Upper lobe of left lung (tissue), 6 donors: ENCODE data around the gene ANKS1B. TPM values are rescaled to one million over a fixed set of nuclear protein-coding genes. Genes with fewer than 3 reads are reported as not detected.

Experiments used
- ATAC-seq, 2 donors: fragments of 200-7000 bp; cut with Tn5 transposase; one replicate each; pipeline ENCODE4 v1.9.1; 2022; ENCODE audit warnings: mild to moderate bottlenecking in 2 of 2, moderate library complexity in 2 of 2; ENCODE audit not compliant: low FRiP score in 2 of 2
- DNase-seq, 2 donors: peaks; one replicate each; pipeline ENCODE4 v3.0.0-alpha.2; 2019 to 2020
- H3K27ac ChIP-seq, 4 donors: fragments of 200-600 bp; sonication (generic); one replicate each; pipeline ENCODE4 v1.5.1; 2016 to 2019
- H3K27me3 ChIP-seq, 4 donors: fragments of 200-600 bp; sonication (generic); one replicate each; pipeline ENCODE4 v1.5.1; 2017 to 2019
- H3K36me3 ChIP-seq, 4 donors: fragments of 200-600 bp; sonication (generic); one replicate each; pipeline ENCODE4 v1.5.1; 2016 to 2019
- H3K4me1 ChIP-seq, 4 donors: fragments of 200-600 bp; sonication (generic); one replicate each; pipeline ENCODE4 v1.5.1; 2018 to 2019
- H3K4me3 ChIP-seq, 4 donors: fragments of 200-600 bp; sonication (generic); one replicate each; pipeline ENCODE4 v1.5.1; 2017 to 2019; ENCODE audit warnings: mild to moderate bottlenecking in 2 of 4, moderate library complexity in 1 of 4
- H3K9me3 ChIP-seq, 4 donors: fragments of 200-600 bp; sonication (generic); one replicate each; pipeline ENCODE4 v1.5.1; 2018 to 2019
- CTCF ChIP-seq, 6 experiments: fragments of 450-650 bp in 4 of 6; fragments of 200-600 bp in 2 of 6; sonication (generic) in 2 of 6; IDR thresholded peaks; one replicate each; pipeline ENCODE4 v1.5.1; 2016 to 2019; ENCODE audit warnings: antibody characterized with exemption in 6 of 6
- EP300 ChIP-seq, 4 donors: sonication (generic); formaldehyde crosslinking; IDR thresholded peaks; one replicate each; pipeline ENCODE4 v1.5.1; 2017; ENCODE audit warnings: antibody characterized with exemption in 4 of 4, control low read depth in 2 of 4
- POLR2A ChIP-seq, 4 donors: fragments of 450-650 bp; IDR thresholded peaks; one replicate each; pipeline ENCODE4 v1.5.1; 2016 to 2017; ENCODE audit warnings: antibody characterized with exemption in 4 of 4, mild to moderate bottlenecking in 2 of 4
- POLR2AphosphoS5 ChIP-seq, 2 donors: sonication (generic); formaldehyde crosslinking; IDR thresholded peaks; one replicate each; pipeline ENCODE4 v1.5.1; 2017; ENCODE audit warnings: antibody characterized with exemption in 2 of 2
- WGBS, 2 donors: methylation state at CpG; one replicate each; pipeline ENCODE4 v1.1.5; 2017 to 2018; 5-methylcytosine and 5-hydroxymethylcytosine counted together
- total RNA-seq, 6 donors: library from RNA; depleted of rRNA in 4 of 6; stranded (reverse); fragments of >200 nt in 4 of 6; gene quantifications; one replicate each; pipeline versions ENCODE4 v1.1.0 to v1.2.1, GENCODE V29; 2016 to 2021
- donor health status: DM: no; HTN: no; CAD: no; lungs with moderate emphysema.
- donor health status: DM: no; HTN: yes; CAD: no; lungs with severe emphysema.

Gene ANKS1B
- total RNA-seq, 6 donors from 2014 or later: 5.1 to 23.7 (median 7.2) TPM

GRCh38 chr12:99119449-99119848 is 865.3 kb downstream of the ANKS1B start:
- ATAC-seq: no peak
- Histone ChIP-seq H3K27ac (no peak overlapping the region), H3K36me3 (no peaks in the 10 kb centered on the region), H3K27me3 (no peaks in the 10 kb centered on the region), H3K4me3 (no peak overlapping the region), H3K9me3 (no peaks in the 10 kb centered on the region), H3K4me1 (no peaks in the 10 kb centered on the region)
- no peak for TF ChIP-seq EP300 (IDR thresholded peaks at IDR 0.05)
- TF ChIP-seq CTCF (IDR thresholded peaks at IDR 0.05): no peak
- TF ChIP-seq POLR2A (IDR thresholded peaks at IDR 0.05): no peak
- no peak for TF ChIP-seq POLR2AphosphoS5 (IDR thresholded peaks at IDR 0.05)
- DNase-seq: no peak

- H3K36me3 ChIP-seq: no peaks in the 10 kb centered on the region
- ATAC-seq (no peak), DNase-seq (no peak)
- no peak overlapping the region for H3K27ac ChIP-seq
- TF ChIP-seq CTCF (IDR thresholded peaks at IDR 0.05): no peak
- no peak for TF ChIP-seq POLR2AphosphoS5 (IDR thresholded peaks at IDR 0.05)
- TF ChIP-seq POLR2A (IDR thresholded peaks at IDR 0.05): no peak
- no peak for TF ChIP-seq EP300 (IDR thresholded peaks at IDR 0.05)
- no peaks in the 10 kb centered on the region for H3K4me1 ChIP-seq
- H3K4me3 ChIP-seq: no peak overlapping the region
- H3K9me3 ChIP-seq: no peaks in the 10 kb centered on the region
- 44 to 58% methylated on average over 5 of the region's 5 CpGs for WGBS, 2 donors
- no peaks in the 10 kb centered on the region for H3K27me3 ChIP-seq
Measured at GRCh38 chr12:99111600-99111999, 873.1 kb downstream of the ANKS1B start.

GRCh38 chr12:99110868-99111267 is 873.9 kb downstream of the ANKS1B start:
- Histone ChIP-seq H3K4me3 (no peak overlapping the region), H3K27ac (no peak overlapping the region)

GRCh38 chr12:99110212-99110611 is 874.5 kb downstream of the ANKS1B start:
- 72 to 78% methylated on average over 2 of the region's 2 CpGs for WGBS, 2 donors
- no peak overlapping the region for H3K27ac ChIP-seq
- no peak overlapping the region for H3K4me3 ChIP-seq
- H3K36me3 ChIP-seq: no peaks in the 10 kb centered on the region
- H3K4me1 ChIP-seq: no peaks in the 10 kb centered on the region
- no peaks in the 10 kb centered on the region for H3K9me3 ChIP-seq
- no peak for DNase-seq
- H3K27me3 ChIP-seq: no peaks in the 10 kb centered on the region
- TF ChIP-seq CTCF (IDR thresholded peaks at IDR 0.05): no peak
- no peak for TF ChIP-seq EP300 (IDR thresholded peaks at IDR 0.05)
- TF ChIP-seq POLR2A (IDR thresholded peaks at IDR 0.05): no peak
- no peak for TF ChIP-seq POLR2AphosphoS5 (IDR thresholded peaks at IDR 0.05)
- no peak for ATAC-seq

More at GRCh38 chr12:99110868-99111267, 873.9 kb downstream of the ANKS1B start:
- H3K27me3 ChIP-seq: no peaks in the 10 kb centered on the region
- H3K9me3 ChIP-seq: no peaks in the 10 kb centered on the region
- ATAC-seq (no peak), DNase-seq (no peak)
- H3K36me3 ChIP-seq: no peaks in the 10 kb centered on the region
- 51 to 63% methylated on average over 3 of the region's 3 CpGs for WGBS, 2 donors
- TF ChIP-seq CTCF (IDR thresholded peaks at IDR 0.05): no peak
- no peaks in the 10 kb centered on the region for H3K4me1 ChIP-seq

- no peaks in the 10 kb centered on the region for H3K36me3 ChIP-seq
- peak in 1 of 2 donors; percentile 8 for ATAC-seq
- no peaks in the 10 kb centered on the region for H3K4me1 ChIP-seq
- no peak overlapping the region for H3K27ac ChIP-seq
- H3K4me3 ChIP-seq: no peak overlapping the region
- WGBS, 2 donors: 91 to 98% methylated on average over 2 of the region's 2 CpGs
- H3K27me3 ChIP-seq: no peaks in the 10 kb centered on the region
- TF ChIP-seq POLR2A (IDR thresholded peaks at IDR 0.05): no peak
- TF ChIP-seq EP300 (IDR thresholded peaks at IDR 0.05): no peak
- TF ChIP-seq CTCF (IDR thresholded peaks at IDR 0.05): no peak
- no peak for TF ChIP-seq POLR2AphosphoS5 (IDR thresholded peaks at IDR 0.05)
- no peak for DNase-seq
- no peaks in the 10 kb centered on the region for H3K9me3 ChIP-seq
Measured at GRCh38 chr12:99108924-99109323, 875.8 kb downstream of the ANKS1B start.
